ENCODE measurements around the gene RBM42.
"Not testable (repeated sequence)": the region's sequence is repeated elsewhere in the genome, so short reads cannot be mapped to it uniquely, and the experiment has no call there.

The RBM42 gene

GRCh38 chr19:35650581-35650980 is 21.7 kb downstream of the RBM42 start:
- DNase-seq (ENCODE audit: low read depth), result no peak

- DNase-seq (ENCODE audit: low read depth), result not testable (repeated sequence)
Measured at GRCh38 chr19:35654828-35655227, 26.0 kb downstream of the RBM42 start.

DNA sequence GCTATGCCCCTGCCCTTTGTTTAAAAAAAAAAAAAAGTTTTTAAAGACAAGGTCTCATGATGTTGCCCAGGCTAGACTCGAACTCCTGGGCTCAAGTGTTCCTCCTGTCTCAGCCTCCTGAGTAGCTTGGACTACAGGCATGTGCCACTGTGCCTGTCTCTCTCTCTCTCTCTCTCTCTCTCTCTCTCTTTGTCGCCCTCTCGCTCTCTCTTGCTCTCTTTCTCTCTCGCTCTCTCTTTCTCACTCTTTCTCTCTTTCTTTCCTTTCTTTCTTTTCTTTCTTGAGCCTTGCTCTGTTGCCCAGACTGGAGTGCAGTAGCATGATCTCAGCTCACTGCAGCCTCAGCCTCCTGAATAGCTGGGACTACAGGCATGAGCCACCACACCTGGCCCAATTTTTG is 26.8 kb downstream of the RBM42 start:
- DNase-seq (ENCODE audit: low read depth), result no peak

DNA sequence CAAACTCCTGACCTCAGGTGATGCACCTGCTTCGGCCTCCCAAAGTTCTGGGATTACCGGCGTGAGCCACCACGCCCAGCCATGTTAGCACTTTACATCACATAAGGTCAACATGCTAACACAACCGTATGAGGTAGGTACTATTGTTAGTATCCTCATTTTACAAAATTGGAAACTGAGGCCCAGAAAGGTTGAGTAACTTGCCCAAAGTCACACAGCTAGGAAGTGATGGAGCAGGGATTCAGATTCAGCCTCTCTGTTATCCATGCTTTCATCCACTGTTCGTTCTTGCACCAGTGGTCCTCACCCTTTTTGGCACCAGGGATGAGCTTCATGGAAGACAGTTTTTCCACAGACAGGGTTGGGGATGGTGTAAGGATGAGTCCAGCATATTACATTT is 27.9 kb downstream of the RBM42 start:
- DNase-seq (ENCODE audit: low read depth), result no peak

DNA sequence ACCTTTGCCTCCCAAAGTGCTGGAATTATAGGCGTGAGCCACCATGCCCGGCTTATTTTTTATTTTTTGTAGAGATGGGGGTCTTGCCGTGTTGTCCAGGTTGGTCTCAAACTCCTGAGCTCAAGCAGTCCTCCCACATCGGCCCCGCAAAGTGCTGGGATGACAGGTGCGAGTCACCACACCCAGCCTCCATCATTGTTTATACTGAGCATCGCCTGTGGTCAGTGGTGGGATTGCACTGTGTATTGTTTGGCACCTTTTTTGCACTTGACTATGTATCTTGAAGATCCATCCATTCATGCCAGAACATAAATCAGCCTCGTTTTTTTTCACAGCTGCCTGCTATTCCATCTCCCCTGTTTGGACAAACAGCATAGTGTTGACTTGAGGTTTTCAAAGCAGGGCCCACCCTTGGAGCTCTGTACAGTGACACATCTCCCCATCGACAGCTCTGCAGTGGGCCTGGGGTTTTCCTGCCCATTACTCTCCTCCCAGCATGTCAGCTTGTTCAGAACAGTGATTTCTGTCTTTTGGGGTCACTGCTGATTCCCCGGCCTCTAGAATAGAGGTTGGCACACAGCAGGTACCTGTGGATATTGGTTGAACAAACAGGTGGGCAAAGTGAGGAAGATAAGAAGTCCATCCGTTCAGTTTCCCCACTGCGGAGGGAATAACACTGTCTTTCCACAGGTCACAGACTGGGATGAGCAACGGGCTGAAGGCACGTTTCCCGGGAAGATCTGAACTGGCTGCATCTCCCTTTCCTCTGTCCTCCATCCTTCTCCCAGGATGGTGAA is 29.3 kb downstream of the RBM42 start:
- no peak for DNase-seq (ENCODE audit: low read depth)

GRCh38 chr19:35661995-35662340 is 33.1 kb downstream of the RBM42 start:
- no peak for DNase-seq (ENCODE audit: low read depth)

DNA sequence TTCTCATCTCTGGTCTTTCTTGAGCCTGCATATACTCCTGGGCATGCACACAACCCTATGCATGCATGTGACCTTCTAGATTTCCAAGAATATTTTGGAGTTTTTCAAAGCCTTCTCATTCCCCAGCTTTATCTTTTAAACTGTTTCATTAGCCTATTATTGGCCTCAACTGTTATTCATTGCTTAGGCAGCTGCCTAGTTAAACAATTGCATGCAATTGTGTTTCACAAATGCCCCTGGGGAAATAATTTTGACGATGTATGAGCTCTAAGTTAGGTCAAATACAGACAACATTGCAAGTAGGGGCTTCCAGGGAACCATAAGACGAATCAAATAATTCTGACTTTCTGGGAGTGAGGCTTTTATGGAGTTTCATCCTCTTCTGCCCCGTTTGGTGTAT is 35.1 kb downstream of the RBM42 start:
- no peak for DNase-seq (ENCODE audit: low read depth)

DNA sequence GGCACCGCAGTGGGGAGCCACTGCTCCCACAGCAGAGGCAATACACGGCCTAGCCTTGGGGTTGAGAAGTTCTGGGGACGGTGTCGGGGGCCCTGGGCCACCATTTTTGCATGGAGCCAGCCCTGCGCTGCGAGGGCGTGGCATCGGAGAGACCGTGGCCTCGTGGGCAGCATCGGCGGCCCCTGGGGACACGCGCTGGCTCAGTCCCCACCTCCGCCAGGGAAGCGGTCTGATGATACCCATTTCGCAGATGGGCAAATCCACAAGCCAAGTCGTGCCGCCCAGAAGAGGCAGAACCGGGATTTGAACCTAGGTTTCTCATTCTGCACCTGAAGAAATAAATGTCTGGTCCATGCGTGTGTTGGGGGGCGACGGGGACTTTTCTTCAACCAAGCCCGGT is 36.3 kb downstream of the RBM42 start:
- no peak for DNase-seq (ENCODE audit: low read depth)

DNA sequence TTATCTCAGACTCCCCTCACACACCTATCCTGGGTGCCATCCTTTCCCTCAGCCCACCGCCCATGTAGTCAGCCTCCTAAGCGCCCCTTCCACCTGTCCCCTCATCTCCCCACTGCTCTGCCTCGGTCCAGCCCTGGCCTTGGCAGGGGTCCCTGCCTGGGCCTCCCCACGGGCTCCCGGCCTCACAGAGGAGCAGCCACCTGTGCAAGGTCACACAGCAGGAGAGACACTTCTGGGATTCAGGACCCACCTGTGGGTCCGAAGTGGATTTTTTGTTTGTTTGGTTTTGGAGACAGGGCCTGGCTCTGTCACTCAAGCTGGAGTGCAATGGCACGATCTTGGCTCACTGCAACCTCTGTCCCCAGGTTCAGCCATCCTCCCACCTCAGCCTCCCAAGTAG is 36.8 kb downstream of the RBM42 start:
- DNase-seq (ENCODE audit: low read depth), result no peak

GRCh38 chr19:35666251-35666913 is 37.5 kb downstream of the RBM42 start, which contains the start of gene UPK1A:
Gene UPK1A, plus strand, starts transcription at chr19:35666517. Its CDS starts 296 bp downstream, at chr19:35666813.
- no peak for DNase-seq (ENCODE audit: low read depth)

- DNase-seq (ENCODE audit: low read depth), result no peak
Measured at GRCh38 chr19:35669566-35669965, 40.7 kb downstream of the RBM42 start.

GRCh38 chr19:35669974-35670373 is 41.1 kb downstream of the RBM42 start:
- DNase-seq (ENCODE audit: low read depth), result no peak

- DNase-seq (ENCODE audit: low read depth), result no peak
Measured at GRCh38 chr19:35670686-35671085, 41.9 kb downstream of the RBM42 start.

DNA sequence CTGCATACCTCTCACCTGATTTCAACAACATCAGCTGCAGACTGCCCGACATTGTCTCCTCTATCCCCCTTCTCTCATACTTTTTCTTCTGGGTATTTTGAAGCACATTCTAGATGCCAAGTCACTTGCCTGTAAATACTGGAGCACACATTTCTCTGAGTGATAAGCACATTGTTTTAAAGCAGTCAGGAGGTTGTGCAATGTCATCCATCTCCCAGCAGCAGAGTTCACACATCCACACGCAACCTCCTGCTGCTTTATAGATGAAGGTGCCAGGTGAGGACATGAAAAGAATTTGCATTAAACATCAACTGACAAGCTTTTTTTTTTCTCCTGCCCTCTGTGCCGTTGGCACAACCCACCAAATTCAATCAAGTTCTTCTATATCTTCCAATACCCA is 43.0 kb downstream of the RBM42 start:
- DNase-seq (ENCODE audit: low read depth), result no peak

- no peak for DNase-seq (ENCODE audit: low read depth)
Measured at GRCh38 chr19:35673121-35673804, 44.4 kb downstream of the RBM42 start.

GRCh38 chr19:35675589-35676140 is 46.8 kb downstream of the RBM42 start:
- no peak for DNase-seq (ENCODE audit: low read depth)

Data from T follicular helper cell (primary cell).